ENCODE data around the gene CHST15. TPM values are rescaled to one million over a fixed set of nuclear protein-coding genes. Genes with fewer than 3 reads are reported as not detected.

Gene CHST15
- total and polyA plus RNA-seq, 8 donors = 2.6 to 30.4 (median 14.6) TPM

GRCh38 chr10:124040451-124041188 lies 52.8 kb downstream of the CHST15 start:
- Histone ChIP-seq H3K4me1 (peaks cover 0 to 75% (median 10%) of the 10 kb centered on the region in 4 donors), H3K9me3 (no peaks in the 10 kb centered on the region), H3K4me3 (no peak overlapping the region), H3K27ac (peak overlapping the region in 2 of 5 donors; percentile 24 to 52), H3K27me3 (no peaks in the 10 kb centered on the region), H3K36me3 (peaks cover 0 to 62% (median 48%) of the 10 kb centered on the region in 4 donors)
- TF ChIP-seq POLR2AphosphoS5 (IDR thresholded peaks at IDR 0.05) (no peak), POLR2A (IDR thresholded peaks at IDR 0.05) (no peak), CTCF (IDR thresholded peaks at IDR 0.05) (no peak), EP300 (IDR thresholded peaks at IDR 0.05) (no peak)
- WGBS, 5 donors = 75 to 85% (median 79%) methylated on average over 7 of the region's 7 CpGs
- intact Hi-C loops (cut with DNase I; ENCODE audit: low total_unique reads) = no loop called here
- no peak for DNase-seq

DNA sequence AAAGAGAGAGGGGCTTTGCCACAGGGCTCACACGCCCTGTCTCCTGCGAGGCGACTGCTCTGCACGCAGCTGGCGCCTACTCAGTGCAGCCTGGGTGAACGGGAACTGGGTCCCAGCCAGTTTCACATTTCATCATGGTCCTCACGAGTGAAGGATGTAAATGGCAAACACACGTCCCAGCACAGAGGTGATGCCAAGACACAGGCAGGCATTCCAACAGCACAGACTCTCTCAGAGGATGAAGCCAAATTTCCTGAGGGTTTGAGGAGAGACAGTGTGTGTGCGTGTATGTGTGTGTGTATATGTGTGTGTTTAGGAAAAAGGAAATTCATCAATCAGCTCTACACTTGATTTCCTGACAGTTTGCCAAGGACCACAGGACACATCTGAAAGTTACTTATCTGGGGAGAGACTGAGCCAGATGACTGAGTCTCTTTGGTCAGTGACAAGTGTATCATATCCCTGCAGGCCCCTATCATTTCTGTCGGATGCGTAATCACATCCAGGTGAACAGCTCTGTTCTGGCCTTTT lies 53.9 kb downstream of the CHST15 start:
- Histone ChIP-seq H3K4me3 (no peak overlapping the region), H3K27me3 (no peaks in the 10 kb centered on the region), H3K4me1 (peaks cover 0 to 83% (median 7%) of the 10 kb centered on the region in 4 donors), H3K36me3 (peaks cover 0 to 61% (median 46%) of the 10 kb centered on the region in 4 donors), H3K27ac (peak overlapping the region in 2 of 5 donors; percentile 9 to 52), H3K9me3 (no peaks in the 10 kb centered on the region)
- intact Hi-C loops (cut with DNase I; ENCODE audit: low total_unique reads) = no loop called here
- WGBS, 5 donors = 60 to 80% (median 67%) methylated on average over 11 of the region's 11 CpGs
- DNase-seq = no peak
- no peak for TF ChIP-seq EP300 (IDR thresholded peaks at IDR 0.05)
- no peak for TF ChIP-seq CTCF (IDR thresholded peaks at IDR 0.05)
- no peak for TF ChIP-seq POLR2A (IDR thresholded peaks at IDR 0.05)

GRCh38 chr10:124037784-124038183 lies 55.6 kb downstream of the CHST15 start:
- peak in 1 of 3 donors; percentile 33 for TF ChIP-seq POLR2AphosphoS5 (IDR thresholded peaks at IDR 0.05)
- TF ChIP-seq EP300 (IDR thresholded peaks at IDR 0.05) = no peak
- H3K27ac ChIP-seq = peak overlapping the region in 2 of 5 donors; percentile 72 to 76
- peaks cover 14 to 83% (median 21%) of the 10 kb centered on the region in 4 donors for H3K4me1 ChIP-seq
- no peak for DNase-seq
- 65 to 73% (median 72%) methylated on average over 8 of the region's 8 CpGs for WGBS, 5 donors
- no peaks in the 10 kb centered on the region for H3K27me3 ChIP-seq
- intact Hi-C loops (cut with DNase I; ENCODE audit: low total_unique reads) = no loop called here
- no peak overlapping the region for H3K4me3 ChIP-seq
- no peaks in the 10 kb centered on the region for H3K9me3 ChIP-seq
- H3K36me3 ChIP-seq = peaks cover 0 to 46% (median 37%) of the 10 kb centered on the region in 4 donors

GRCh38 chr10:124037286-124037685 lies 56.1 kb downstream of the CHST15 start:
- peaks cover 14 to 83% (median 23%) of the 10 kb centered on the region in 4 donors for H3K4me1 ChIP-seq
- DNase-seq = no peak
- H3K4me3 ChIP-seq = no peak overlapping the region
- TF ChIP-seq POLR2AphosphoS5 (IDR thresholded peaks at IDR 0.05) (no peak), POLR2A (IDR thresholded peaks at IDR 0.05) (no peak), EP300 (IDR thresholded peaks at IDR 0.05) (no peak), CTCF (IDR thresholded peaks at IDR 0.05) (no peak)
- no peaks in the 10 kb centered on the region for H3K9me3 ChIP-seq
- intact Hi-C loops (cut with DNase I; ENCODE audit: low total_unique reads) = no loop called here
- peaks cover 0 to 41% (median 34%) of the 10 kb centered on the region in 4 donors for H3K36me3 ChIP-seq
- no peaks in the 10 kb centered on the region for H3K27me3 ChIP-seq
- 89 to 93% (median 92%) methylated on average over 5 of the region's 5 CpGs for WGBS, 5 donors
- H3K27ac ChIP-seq = peak overlapping the region in 2 of 5 donors; percentile 72 to 76
